Measurements from ENCODE around the gene MON2. TPM values are rescaled to one million over a fixed set of nuclear protein-coding genes. Genes with fewer than 3 reads are reported as not detected.
A peak's percentile ranks its signal among the peaks of the same experiment; 100 is the strongest.
"Not testable (repeated sequence)": the region's sequence is repeated elsewhere in the genome, so short reads cannot be mapped to it uniquely, and the experiment has no call there.

The MON2 gene
- total RNA-seq, 1 donor from 2014 or later, result 51.1 TPM

GRCh38 chr12:62471734-62472133 is 5.1 kb downstream of the MON2 start:
- no peak for DNase-seq (ENCODE audit: low spot score)

DNA sequence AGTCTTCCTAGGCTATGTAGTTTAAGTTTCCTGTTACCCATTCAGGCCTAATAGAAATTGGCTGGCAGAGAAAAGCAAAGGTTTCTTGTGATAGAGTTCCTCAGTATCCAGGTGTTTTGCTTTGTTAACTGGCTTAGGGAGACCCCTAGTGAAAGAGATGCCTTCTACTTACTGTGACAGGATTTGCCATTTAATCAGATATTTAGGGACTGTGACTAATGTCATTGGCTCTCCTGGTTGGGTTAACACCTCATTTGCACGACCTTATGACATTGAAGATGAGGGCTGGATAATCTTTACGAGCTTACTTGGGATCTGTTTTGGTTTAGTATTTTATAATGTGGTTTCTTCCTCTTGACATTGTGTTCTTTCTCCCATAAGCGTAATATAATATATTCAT is 5.8 kb downstream of the MON2 start:
- DNase-seq (ENCODE audit: low spot score), result no peak

DNA sequence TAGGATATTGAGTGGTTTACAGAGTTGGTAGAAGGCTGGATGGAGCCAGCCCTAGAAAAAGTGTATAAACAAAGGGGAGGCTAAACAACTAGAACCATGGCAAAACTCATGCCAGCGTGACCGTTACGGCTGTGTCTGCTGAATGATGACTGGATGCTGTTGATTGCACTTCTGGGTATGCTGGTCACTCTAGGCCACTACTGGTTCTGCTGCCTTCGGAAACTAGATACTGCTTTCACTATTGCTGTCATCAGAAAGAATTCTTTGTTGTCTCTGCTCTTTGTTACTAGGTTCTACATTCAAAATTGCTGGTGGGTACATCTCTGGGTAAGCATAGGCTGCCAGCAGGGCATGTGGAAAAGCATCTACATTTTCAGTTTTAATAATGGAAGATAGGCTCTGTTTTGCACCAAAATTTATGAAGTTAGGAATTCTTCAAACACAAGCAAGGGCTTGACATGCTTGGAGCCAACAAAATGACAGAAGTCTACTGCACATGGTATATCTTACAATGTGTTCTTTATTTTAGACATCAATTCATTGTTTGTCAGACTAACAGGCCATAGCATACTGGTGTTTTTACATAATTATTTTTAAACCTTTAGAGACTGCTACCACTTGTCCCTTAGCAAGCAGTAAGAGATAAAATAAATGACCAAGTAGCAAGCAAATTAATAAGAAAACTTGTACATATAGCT is 15.4 kb downstream of the MON2 start:
- DNase-seq (ENCODE audit: low spot score), result no peak

DNA sequence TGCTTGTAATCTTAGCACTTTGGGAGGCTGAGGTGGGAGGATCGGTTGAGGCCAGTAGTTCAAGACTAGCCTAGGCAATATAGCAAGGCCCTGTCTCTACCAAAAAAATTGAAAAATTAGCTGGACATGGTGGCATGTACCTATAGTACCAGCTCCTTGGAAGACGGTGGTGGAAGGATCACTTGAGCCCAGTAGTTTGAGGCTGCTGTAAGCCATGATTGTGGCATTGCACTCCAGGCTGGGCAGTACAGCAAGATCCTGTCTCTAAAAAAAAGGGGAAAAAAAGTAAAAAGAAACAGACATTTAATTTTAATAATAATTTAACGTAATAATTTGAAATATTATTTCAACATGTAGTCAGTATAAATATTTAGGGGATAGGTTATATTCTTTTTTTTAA is 16.1 kb downstream of the MON2 start:
- DNase-seq (ENCODE audit: low spot score), result no peak

GRCh38 chr12:62484233-62484632 is 17.6 kb downstream of the MON2 start:
- no peak for DNase-seq (ENCODE audit: low spot score)

GRCh38 chr12:62505786-62506185 is 39.2 kb downstream of the MON2 start:
- DNase-seq (ENCODE audit: low spot score), result no peak

DNA sequence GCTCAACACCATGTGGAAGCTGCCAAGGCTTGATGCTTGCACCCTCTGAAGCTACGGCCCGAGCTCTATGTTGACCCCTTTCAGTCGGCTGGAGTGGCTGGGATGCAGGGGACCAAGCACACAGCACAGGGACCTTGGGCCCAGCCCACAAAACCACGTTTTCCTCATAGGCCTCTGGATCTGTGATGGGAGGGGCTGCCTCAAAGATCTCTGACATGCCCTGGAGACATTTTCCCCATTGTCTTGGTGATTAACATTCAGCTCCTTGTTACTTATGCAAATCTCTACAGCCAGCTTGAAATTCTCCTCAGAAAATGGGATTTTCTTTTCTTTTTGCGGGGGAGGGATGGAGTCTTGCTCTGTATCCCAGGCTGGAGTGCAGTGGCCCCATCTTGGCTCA is 46.3 kb downstream of the MON2 start:
- DNase-seq (ENCODE audit: low spot score), result no peak

DNA sequence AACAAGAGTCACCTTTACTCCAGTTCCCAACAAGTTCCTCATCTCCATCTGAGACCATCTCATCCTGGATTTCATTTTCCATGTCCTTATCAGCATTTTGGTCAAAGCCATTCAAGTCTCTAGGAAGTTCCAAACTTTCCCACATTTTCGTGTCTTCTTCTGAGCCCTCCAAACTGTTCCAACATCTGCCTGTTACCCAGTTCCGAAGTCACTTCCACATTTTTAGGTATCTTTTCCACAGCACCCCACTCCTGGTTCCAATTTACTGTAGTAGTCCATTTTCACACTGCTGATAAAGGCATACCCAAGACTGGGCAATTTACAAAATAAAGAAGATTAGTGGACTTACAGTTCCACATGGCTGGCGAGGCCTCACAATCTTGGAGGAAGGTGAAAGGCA is 47.5 kb downstream of the MON2 start:
- not testable (repeated sequence) for DNase-seq (ENCODE audit: low spot score)

GRCh38 chr12:62516927-62517326 is 50.3 kb downstream of the MON2 start:
- DNase-seq (ENCODE audit: low spot score), result no peak

GRCh38 chr12:62517887-62518286 is 51.3 kb downstream of the MON2 start:
- no peak for DNase-seq (ENCODE audit: low spot score)

GRCh38 chr12:62519043-62519442 is 52.4 kb downstream of the MON2 start:
- no peak for DNase-seq (ENCODE audit: low spot score)

- DNase-seq (ENCODE audit: low spot score), result no peak
These were observed 53.7 kb downstream of the MON2 start for GRCh38 chr12:62520361-62520760.

DNA sequence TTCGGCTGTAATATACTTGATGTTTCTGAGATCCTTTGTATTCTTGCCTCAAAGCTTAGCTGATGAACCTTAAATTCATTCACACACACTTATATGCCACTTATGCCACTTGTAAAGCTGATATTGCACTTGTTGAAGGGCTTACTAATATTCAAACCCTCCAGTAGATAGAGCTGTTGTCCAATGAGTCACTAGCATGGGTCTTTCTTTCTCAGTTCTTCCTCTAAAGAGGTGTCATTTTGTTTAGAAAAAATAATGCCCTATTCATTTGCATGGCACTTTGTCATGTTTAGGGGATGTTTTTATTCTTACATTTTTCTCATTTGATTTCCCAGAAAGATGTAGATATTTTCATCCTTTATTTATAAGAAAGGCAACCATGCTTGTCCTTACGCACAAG is 56.4 kb downstream of the MON2 start:
- no peak for DNase-seq (ENCODE audit: low spot score)

- DNase-seq (ENCODE audit: low spot score), result no peak
These were observed 57.0 kb downstream of the MON2 start for GRCh38 chr12:62523619-62524018.

GRCh38 chr12:62525271-62525670 is 58.6 kb downstream of the MON2 start:
- no peak for DNase-seq (ENCODE audit: low spot score)

DNA sequence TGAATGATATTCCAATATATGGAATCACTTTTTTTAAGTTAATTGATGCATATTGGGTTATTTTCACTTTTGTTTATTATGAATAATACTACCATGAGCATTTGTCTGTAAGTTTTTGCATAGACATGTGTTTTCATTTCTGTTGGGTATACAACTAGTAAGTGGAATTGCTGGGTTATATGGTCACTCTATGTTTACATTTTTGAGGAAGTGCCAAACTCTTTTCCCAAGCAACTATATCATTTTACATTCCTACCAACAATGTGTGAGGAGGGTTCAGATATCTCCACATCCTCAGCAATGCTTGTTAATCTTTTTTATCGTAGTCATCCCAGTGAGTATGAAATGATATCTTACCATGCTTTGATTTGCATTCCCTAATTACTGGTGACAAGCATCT is 64.0 kb downstream of the MON2 start:
- no peak for DNase-seq (ENCODE audit: low spot score)

DNA sequence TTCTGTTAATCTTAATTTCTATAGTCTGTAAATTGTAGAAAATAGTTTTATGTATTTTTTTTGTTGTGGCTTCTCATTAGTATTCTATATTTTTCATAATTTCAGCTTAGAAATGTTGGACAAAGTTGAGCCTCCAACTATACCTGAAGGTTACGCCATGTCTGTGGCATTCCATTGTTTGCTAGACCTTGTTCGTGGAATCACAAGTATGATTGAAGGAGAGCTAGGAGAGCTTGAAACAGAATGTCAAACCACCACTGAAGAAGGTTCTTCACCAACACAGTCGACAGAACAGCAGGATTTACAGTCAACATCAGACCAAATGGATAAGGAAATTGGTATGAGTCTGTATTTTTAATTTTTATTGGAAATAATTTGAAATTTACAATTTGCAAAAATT is 65.7 kb downstream of the MON2 start:
- DNase-seq (ENCODE audit: low spot score), result no peak

- DNase-seq (ENCODE audit: low spot score), result no peak
These were observed 66.6 kb downstream of the MON2 start for GRCh38 chr12:62533087-62533754.

- DNase-seq (ENCODE audit: low spot score), result peak; percentile 20
These were observed 67.1 kb downstream of the MON2 start for GRCh38 chr12:62533755-62534107.

- DNase-seq (ENCODE audit: low spot score), result no peak
These were observed 69.9 kb downstream of the MON2 start for GRCh38 chr12:62536546-62536945.

GRCh38 chr12:62537551-62537950 is 70.9 kb downstream of the MON2 start:
- DNase-seq (ENCODE audit: low spot score), result peak; percentile 39

- no peak for DNase-seq (ENCODE audit: low spot score)
These were observed 73.7 kb downstream of the MON2 start for GRCh38 chr12:62540354-62540753.

GRCh38 chr12:62542814-62543213 is 76.2 kb downstream of the MON2 start:
- no peak for DNase-seq (ENCODE audit: low spot score)

DNA sequence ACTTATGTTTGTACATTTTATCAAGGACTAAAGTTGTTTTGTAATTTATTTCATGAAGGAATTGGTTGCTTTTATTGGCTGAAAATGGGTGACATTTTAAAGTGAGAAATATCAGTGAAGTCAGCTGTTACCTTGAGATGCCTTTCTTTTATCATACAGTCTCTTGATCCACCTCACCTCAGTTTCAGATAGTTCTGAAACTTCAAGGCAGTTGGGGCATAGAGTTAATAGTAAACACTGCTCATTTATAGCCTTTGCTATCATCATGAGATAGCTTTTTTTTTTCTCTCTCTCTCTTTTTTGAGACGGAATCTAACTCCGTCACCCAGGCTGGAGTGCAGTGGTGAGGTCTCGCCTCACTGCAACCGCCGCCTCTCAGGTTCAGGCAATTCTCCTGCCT is 76.7 kb downstream of the MON2 start:
- no peak for DNase-seq (ENCODE audit: low spot score)
